NCI-H524 treated with DMSO at 0.1 percent for 48 hours (cell line): ENCODE results near the gene QSOX2.

Experiments
- DNase-seq: peaks from one replicate; lab custom pipeline; 2025; lab: John Stamatoyannopoulos, UW

QSOX2 gene

DNA sequence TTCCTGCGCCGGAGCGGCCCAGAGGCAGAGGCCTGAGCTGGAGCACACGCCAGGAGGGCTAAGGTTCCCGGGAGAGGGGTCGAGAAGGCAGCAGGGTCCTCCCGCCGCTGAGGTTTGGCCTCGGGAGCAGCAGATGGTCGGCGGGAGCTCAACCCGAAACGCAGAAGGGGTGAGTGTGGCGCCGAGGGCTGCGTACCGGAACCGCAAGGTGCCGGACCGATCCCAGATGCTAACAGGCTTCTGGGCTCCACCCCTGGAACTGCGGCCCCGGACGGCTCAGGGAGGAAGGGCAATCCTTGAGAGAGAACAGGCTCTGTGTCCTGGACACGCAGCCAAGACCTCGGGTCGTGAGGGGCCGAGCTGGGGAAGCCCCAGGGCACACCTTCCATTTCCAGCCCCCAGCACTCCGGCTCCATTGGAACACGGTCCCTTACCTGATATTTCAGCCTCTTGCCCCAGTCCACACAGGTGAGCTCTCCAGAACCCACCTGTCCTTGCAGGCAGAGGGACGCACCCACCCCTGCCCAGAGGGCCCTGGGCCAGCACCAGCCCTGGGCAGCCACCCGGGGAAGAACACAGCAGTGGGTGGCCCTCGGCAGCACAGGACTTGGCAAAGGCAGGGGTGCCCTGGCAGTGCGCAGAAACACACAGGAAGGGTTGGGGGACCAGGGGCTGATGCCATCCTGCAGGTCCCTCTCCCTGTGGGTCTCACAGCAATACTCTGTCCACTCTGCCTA, 42.0 kb downstream of the QSOX2 start:
- DNase-seq: no peak

DNA sequence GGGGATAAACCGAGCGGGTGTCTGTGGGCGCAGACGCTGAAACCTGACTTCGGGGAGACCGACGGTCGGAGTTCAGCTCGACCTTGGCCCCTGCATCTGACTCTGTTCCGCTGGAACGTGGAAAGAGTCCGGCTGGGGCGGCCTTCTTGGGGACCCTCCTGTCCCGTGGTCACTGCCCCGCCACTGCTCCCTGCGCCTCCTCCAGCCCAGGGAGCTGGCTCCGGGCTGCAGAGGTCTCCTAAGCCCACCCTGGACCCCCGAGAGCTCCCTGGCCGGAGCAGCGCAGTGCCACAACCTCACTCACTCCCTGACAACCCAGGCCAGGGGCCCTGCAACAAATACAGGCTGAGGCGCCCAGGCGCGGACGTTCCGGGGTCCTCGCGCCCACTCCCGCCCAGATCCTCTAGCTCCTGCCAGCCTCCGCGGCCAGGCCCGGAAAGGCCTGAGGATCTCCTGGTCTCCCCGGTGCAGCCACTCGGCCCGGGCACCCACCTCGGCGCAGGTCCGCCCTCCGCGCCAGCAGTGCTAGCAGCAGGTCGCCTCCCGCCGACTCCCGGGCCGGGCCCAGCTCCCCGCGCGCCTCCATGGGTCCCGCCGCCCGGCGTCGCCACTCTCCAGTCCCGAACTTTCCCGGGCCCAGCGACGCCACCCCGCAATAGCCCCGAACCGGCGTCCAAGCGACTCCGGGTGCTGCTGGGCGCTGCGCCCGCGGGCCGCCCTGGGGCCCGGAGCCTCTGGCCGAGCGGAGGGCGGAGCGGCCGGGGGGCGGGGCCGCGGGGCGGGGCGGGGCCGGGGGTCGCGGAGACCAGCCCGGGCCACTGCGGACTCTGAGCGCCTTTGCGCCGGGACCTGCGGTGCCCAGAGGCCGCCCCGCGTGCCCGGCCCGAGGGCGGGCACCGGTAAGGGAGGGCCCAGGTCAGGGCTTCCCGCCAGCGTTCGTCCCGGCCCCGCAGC, 42.9 kb downstream of the QSOX2 start:
- DNase-seq: no peak

DNA sequence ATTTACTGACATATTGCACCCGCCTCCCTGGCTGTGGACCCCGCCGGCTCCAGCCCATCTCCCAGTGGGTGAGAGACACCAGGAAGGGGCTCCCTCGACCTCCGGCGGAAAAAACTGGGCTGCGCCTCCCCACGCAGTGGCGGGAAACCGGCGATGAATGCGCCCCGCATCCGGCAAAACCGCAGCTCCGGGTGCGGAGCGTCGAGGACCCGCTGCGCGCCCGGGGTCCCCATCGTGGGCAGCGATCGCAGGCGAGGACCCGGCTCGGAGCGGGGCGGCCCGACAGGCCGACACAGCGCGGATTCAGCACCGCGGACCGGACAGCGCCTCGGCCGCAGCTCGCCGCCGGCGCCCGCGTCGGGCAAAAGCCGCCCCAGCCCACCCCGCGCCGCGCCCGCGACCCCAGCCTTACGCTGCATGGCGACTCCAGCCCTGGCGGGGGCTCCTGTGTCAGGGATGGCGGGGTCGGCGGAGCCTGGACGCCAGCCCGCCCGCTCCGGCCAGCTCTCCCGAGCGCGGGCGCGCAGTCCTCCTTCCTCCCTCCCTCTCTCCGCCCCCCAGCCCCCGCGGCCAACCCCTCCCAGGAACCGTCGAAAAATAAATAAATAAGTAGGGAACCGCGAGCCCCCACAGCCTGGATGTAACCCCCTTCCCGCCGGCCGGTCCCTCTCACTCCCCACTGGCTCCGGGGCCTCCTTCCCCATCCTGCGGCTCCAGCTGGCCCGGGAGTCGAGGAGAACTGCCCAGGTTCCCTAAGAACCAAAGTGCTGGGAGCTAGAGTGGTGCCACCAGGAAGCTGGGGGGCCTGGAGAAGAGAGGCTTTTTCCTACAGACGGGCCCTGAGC, 43.8 kb downstream of the QSOX2 start:
- no peak for DNase-seq

DNA sequence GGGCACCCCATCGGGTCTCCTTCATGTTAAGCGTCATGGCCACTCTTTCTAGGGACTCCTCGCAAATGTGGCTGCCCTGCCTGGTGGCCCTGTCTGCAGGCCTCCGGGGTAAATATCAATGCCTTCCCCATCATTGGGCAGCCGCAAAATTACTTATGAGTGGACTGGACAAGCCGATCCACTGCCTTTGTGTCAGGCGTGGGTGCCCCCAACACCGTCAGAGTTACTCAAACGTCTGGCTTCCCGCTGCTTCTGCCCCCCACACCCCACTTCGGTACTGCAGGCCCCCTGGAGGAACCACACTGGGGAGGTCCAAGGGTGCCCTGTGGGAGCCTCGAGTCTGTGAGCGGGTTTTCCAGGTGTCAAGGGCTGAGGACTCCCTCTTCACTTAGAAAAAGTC, 44.4 kb downstream of the QSOX2 start:
- no peak for DNase-seq

DNA sequence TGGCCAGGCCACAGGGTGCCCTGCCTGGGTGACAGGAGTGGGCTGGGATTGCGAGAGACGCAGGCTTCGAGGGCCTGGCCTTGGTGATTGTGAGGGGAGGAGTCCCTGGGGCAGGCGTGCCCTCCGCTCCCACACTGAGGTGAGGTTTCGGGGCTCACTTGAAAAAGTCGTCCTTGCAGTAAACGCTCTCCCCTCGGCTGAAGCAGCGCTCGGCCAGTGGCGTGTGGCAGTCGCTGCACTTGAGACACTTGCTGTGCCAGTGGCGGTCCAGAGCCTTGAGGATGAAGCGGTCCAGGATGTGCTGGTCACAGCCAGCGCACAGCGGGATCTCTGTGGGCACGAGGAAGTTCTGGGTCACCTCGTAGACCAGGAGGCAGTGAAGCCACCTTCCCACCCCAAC, 45.2 kb downstream of the QSOX2 start:
- no peak for DNase-seq

DNA sequence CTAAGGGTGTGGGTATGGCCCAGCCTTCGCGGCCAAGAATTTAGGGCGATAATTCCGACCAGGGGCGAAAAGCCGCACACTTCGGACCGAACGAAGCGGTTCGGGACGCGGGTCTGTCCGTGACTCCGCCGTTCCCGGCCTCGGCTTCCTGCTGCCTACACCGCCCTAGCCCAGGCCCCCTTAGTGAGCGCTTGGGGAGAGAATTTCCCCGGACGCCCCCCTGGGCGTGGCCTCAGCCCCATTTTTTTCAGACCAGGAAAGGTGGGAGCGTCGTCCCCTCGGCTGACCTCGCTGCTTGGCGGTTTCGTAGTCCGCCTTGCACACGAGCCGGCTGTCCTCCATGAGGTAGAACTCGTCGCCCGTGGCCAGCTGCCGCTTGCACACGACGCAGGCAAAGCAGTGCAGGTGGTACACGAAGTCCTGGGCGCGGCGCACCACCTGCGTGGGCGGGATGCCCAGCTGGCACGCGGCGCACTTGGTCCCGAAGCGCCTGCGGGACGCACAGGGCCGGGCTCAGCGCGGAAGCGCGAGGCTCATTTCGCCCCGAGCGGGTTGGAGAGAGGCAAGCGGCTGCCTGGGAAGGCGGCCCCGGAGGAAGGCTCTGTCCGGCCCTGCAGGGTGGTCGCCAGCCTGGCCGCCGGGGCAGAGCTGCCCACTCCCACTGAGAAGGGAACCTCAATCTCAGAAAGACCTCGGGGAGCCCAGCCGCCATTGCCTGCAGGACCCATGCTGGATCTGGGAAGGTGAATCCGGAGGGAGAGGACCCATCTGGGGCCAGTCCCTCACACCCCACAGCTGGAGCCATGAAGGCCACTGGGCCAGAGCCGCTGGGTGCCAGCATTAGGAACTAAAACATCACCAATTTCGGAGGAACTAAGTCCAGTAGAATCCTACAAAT, 46.0 kb downstream of the QSOX2 start:
- DNase-seq: no peak

DNA sequence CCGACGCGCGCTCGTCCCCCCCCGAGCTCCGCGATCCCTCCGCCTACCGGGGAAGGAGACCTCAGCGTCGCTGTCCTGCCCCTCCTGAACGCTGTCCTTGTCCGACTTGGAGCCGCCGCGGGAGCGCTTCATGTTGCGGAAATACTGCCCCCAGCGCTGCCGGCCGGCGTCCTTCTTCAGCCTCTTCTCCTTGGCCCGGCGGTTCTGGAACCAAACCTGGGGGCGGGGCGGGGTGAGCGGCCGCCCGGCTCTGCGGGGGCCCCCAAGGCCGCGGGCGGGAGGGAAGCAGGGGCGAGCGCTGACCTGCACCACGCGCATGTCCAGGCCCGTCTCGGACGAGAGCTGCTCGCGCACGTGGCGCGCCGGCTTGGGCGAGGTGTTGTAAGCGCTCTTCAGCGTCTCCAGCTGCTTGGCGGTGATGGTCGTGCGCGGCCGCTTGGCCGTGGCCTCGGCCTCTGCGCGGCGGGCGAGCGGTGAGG, 47.0 kb downstream of the QSOX2 start:
- no peak for DNase-seq

DNA sequence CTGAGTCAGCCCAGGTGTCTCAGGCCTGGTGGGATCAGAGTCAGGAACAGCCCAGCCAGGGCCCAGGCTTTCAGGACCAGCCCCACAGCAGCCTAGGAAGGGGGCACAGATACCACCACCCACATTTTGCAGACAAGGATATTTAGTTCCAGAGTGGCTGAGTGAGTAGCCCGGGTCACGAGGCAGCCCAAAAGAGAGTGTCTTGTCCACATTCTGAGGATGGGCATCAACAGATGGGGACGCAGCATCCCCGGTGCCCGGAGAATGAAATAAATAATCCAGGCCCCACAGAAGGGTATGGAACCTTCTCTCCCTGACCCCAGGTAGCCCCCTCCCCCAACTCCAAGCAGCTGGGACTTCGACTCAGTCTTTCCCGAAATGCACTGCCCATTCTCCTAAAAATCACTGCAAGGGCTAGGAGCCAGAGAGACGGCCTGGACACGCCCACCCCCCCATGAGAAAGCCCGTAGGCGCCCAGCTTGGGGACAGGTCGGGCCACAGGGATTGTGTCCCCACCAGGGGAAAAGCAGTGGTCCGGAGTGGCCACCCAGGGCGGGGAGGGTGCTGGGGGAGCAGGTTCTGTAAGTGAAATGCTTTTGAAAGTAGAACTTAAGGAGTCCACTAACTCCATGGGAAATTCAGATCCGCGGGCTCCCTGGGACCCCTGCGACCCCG, 47.5 kb downstream of the QSOX2 start:
- DNase-seq: no peak

DNA sequence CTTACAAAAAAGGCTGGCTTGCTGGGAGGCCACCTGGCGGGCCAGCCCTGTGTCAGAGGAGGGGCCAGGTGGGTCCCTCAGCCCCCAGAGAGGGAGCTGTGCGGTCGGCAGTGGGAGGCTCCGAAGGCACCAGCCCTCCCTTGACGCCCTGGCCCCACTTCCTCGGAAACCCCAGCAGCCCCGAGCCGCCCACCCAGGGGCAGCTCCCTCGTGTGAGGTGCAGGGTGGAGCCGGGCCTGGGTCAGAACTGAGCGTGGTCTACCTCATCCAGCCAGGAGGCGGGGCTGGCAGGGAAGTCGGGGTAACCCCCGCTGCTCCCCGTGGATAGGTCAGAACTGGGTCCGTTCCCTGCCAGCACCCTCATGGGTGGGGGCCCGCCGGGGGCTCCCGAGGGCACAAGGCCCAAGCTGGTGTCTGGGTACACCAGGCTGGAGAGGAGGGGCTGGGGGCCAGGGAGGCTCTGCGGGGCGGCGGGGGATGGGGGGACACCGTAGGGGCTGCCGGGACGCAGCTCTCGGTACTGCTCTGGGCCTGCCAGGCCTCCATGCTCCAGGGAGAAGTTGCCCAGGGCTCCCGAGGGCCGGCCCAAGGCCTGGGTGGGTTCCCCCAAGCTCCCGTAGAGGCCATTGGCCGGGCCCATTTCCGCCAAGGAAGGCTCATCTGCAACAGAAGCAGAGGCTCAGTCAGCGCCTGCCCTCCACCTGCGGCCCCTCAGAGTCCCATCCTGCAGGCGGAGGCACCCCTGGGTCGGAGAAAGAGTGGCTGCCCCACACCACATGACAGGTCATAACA, 48.3 kb downstream of the QSOX2 start:
- DNase-seq: no peak

DNA sequence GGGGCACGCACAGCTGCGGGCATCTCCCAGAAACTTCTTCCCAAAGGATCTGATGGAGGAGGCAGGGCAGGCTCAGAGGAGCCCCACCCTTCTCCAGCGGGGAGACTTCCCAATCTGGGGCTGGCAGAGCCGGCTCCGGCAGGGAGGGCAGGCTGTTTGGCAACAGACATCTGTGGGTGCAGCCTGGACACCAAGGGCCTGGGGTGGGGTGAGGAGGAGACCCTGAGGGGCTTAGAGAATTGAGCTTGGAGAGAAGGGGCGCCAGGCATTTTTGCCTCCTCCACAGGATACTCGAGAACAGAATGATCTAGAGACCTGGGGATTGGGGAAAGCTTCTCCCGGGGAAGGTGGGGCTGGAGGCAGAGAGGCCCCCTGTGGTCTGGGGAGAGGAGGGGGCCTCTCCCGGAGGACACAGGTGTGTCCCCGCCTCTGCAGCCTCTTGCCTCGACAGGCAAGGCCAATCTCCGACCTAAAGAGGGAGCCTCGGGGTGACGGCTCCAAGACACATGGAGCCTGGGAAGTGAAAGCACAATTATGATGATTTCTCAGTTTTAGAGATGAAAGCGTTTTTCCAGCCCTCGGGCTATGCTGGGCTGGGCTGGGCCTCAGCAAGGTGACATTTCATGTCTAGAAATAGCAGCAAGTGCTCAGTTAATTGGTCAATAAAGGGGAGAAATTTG, 49.1 kb downstream of the QSOX2 start:
- no peak for DNase-seq

DNA sequence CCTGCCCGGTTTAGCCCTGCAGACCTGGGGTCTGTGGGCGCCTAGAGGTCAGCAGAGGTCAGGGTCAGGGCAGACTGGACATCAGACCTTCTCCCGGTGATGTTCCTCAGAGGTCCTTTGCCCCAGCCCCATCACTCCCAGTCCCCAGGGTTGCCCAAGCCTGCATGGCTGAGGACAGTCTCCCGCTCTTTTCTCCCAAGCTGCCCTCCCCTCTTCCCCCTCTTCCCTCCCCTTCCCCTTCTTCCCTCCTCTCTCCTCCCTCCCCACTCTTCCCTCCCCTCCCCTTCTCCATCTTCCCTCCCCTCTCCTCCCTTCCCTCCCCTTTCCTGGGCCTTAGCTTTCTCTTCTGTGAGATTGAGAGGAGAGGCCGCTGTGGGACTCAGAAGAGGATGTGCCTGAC, 51.1 kb downstream of the QSOX2 start:
- no peak for DNase-seq

DNA sequence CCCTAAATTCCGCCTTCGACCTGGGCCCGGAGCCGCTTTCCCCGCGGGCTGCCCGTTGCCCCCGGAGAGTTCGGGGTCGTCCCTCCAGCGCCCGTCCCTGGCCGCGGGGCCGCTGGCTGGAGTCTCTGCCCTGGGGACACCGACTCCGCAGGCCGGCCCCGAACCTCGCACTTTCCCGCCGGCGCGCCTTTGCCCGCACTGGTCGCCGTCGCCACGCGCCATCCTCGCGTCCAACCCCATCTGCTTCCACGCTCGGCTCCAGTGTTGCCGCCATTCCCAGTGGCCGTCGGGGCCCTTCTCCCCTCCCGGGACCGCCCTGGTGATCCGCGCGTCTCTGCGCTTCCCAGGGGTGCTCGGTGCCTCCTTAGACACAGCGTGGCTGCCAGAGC, 51.7 kb downstream of the QSOX2 start:
- no peak for DNase-seq

DNA sequence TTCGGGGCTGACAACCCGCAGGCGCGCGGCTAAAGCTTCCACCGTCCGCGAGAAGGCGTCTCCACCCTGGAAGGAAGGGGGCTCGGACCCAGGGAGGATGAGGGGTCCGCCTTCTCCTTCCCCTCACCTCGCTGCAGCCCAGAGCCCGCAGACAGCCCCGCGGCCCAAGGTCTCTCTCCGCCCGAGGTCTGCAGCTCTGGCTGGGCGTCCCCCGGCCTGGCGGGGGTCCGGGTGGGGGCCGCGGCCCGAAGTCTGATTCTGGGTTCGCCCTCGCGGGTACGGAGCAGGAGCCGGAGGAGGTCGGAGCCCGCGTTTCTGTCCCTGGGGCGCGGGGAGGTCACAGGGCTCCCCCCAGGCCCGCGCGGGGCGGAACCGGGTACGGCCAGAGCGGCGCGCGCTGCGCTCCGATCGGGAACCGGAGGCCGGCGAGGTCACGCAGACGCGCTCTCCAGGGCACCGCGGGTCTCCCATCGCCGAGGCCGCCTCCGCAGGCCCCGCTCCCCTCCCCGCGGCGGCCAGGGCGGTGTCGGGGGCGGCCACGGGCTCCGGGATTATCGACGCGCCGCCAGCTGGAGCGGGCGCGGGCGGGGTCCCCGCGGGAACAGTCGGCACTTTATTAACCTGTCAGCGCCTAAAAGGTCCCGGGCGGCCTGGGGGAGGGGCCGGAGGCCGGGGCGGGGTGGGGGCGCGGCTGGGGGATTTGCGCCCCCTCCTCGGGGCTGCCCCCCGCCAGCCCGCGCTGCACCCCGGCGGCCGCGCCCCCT, 52.3 kb downstream of the QSOX2 start:
- DNase-seq: no peak

DNA sequence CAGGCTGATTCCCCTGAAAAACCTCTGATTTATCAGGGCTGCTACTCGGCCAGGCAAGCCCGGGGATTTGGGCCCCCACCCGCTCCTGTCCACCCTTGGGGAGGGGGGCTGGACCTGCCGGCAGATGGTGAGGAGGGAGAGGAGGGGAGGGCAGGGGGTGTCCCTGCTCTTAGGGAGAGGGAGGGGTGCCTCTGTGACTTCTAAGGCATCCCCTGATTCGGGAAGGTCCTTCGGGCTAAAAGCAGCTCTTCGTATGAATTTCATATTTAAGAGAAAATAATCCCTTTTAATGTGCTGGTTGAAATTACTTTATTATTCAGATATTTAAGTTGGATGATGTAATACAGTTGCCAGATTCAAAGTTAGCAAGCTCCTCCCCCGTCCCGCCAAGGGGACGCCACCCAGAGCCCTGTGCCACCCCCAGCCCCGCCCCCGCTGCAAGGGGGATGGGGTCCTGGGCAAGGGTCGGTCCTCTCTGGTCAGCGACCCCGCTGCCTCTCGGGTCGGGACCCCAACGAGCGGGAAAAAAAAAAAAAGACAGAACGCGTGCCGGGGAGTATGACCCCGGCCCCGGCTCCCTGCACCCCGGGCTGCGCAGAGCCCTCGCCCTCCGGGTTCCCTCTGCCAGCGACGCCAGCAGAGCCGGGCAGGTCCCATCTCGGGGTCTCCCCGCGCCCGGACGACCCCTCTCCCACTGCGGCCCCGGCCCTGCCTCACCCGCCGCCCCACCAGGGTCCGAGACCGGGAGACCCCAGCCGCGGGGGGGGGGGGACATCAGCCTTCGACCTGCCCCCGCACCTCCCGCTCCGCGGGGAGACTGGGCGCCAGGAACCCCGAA, 53.1 kb downstream of the QSOX2 start:
- no peak for DNase-seq

DNA sequence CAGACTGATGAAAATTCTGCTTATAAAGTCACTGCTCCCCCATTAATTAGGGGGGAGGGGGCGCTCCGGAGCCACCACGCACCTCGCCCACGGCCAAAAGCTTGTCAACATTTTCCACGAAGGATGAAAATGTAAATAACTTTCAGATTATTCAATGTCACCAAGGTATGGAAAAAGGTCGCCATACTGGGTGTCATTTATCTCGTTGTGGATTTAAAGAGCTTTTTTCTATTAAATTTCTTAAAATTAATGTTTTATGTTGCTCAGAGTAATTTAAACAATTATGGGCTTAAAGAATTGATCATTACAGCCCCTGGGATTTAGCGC, 53.7 kb downstream of the QSOX2 start:
- DNase-seq: no peak

DNA sequence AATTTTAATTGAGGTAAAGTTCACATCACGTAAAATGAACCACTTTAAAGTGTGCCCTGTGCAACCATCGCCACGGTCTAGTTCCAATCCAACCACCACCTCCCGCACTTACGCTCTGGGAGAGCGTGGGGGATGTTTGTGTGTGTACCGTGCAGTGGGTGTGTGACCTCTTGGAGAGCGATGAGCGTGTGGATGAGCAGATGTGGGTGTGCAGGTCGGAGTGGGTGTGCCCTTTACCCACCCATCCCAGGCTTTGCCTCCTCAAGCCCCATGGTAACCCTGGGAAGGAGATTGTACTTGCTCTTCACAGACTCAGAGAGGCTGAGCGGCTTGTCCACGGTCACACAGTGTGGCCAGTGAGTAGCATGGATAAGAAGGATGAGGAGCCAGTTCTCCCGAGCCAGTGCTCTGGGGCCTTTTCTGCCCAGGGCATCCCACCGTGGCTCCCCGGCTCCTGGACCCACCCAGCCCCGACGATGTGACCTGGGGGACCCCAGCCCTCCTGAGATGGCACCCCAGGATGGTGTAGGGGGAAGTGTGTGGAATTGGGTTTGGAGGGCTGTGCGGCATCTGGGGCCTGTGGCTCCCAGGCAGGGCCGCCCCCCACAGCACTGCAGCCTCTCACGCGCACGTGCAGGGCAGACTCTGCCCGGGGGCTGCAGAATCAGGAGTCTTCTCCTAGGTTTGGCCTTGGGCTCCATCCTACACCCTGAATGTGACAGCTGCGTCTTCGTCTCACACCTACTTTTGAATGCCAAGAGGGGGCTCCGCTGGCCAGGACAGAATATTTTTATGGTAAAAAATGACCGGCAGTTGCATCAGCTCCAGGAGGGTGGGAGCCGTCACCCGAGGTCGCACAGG, 54.3 kb downstream of the QSOX2 start:
- no peak for DNase-seq

DNA sequence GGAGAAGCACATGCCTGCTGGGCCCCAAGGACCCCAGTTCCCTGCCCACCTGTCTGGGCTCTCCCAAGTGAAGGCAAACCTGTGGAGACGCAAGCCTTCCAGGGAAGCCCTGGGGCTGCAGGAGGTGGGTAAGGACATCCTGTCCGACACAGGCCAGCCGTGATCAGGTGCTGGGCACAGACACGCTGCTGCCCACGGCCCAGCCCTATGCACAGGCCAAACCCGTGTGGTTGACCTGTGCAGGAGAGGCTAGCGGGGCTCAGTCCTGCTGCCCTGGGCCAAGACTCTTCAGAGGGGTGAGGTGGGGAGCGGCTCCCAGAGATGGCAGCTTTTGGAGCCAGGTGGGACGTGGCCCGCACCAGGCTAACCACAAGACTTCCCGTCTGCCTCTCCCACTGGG, 55.0 kb downstream of the QSOX2 start:
- no peak for DNase-seq
